HFF-Myc (cell line): ENCODE measurements around the gene SCLY.

ENCODE experiments used
- DNase-seq: peaks from one replicate; pipeline ENCODE4 v3.0.0-alpha.2; 2011; ENCODE audit warnings: low read depth; ENCODE audit errors: extremely low read depth
- H3K4me3 ChIP-seq: replicated peaks from 2 replicates; pipeline ENCODE4 v1.5.1; 2011; ENCODE audit warnings: low read depth, mild to moderate bottlenecking, control low read depth, low read length
- CTCF ChIP-seq: IDR thresholded peaks from 2 replicates; pipeline ENCODE4 v1.5.1; 2012; ENCODE audit warnings: mild to moderate bottlenecking, low read depth, low read length, control low read depth; ENCODE audit errors: missing control alignments

SCLY gene

GRCh38 chr2:238100821-238101771 lies 40.3 kb downstream of the SCLY start:
- no peak for DNase-seq
- no peak overlapping the region for H3K4me3 ChIP-seq
- no peak for TF ChIP-seq CTCF

- no peak for DNase-seq
- H3K4me3 ChIP-seq = no peak overlapping the region
- no peak for TF ChIP-seq CTCF
Observed at GRCh38 chr2:238101891-238102841, 41.4 kb downstream of the SCLY start.

- no peak overlapping the region for H3K4me3 ChIP-seq
- no peak for DNase-seq
- no peak for TF ChIP-seq CTCF
Observed at GRCh38 chr2:238102865-238103264, 42.1 kb downstream of the SCLY start.

- no peak for DNase-seq
- TF ChIP-seq CTCF = no peak
Observed at GRCh38 chr2:238103465-238104225, 42.8 kb downstream of the SCLY start.

GRCh38 chr2:238104226-238104690 lies 43.5 kb downstream of the SCLY start:
- H3K4me3 ChIP-seq = no peak overlapping the region
- no peak for DNase-seq
- no peak for TF ChIP-seq CTCF

More at GRCh38 chr2:238103465-238104225, 42.8 kb downstream of the SCLY start:
- no peak overlapping the region for H3K4me3 ChIP-seq
